BJ (cell line): ENCODE data around the gene LRIG1. TPM values are rescaled to one million over a fixed set of nuclear protein-coding genes. Genes with fewer than 3 reads are reported as not detected.

Experiments
- CTCF ChIA-PET: fragments of 350-600 bp; formaldehyde crosslinking; extraction: SDS; loops from one replicate; lab custom pipeline; 2021; ENCODE audit warnings: antibody characterized with exemption, inconsistent platforms; lab: Yijun Ruan, JAX
- POLR2A ChIA-PET: fragments of 300-600 bp; sonication (Branson Sonifier 250); formaldehyde crosslinking; extraction: SDS; loops from one replicate; lab custom pipeline; 2021; ENCODE audit warnings: antibody characterized with exemption; lab: Charles Lee
- DNase-seq: peaks from one replicate; pipeline ENCODE4 v3.0.0-alpha.2; 2011; ENCODE audit warnings: low read depth
- H3K27me3 ChIP-seq: 2 replicates; pipeline ENCODE4 v1.6.0; 2011; ENCODE audit warnings: low read length; ENCODE audit not compliant: control insufficient read depth, insufficient read depth
- H3K36me3 ChIP-seq: 2 replicates; pipeline ENCODE4 v1.5.1; 2011; ENCODE audit warnings: low read length; ENCODE audit not compliant: control insufficient read depth, insufficient read depth
- H3K4me3 ChIP-seq: 2 replicates; pipeline ENCODE4 v1.5.1; 2011; ENCODE audit warnings: low read depth, mild to moderate bottlenecking, control low read depth, low read length
- polyA plus RNA-seq: library from polyadenylated mRNA; depleted of rRNA; stranded (reverse); fragments of >200 nt; gene quantifications from 2 replicates; pipeline ENCODE4 v1.2.3, GENCODE V29; 2011
- TF ChIP-seq, protein P1 (sequence below): IDR thresholded peaks from 2 replicates; pipeline ENCODE4 v1.5.1; 2011; ENCODE audit warnings: low read depth, mild to moderate bottlenecking, control low read depth, inconsistent platforms, low read length, moderate library complexity; ENCODE audit not compliant: insufficient read depth

The LRIG1 gene
- polyA plus RNA-seq, 1 experiment: 13.0 TPM

DNA sequence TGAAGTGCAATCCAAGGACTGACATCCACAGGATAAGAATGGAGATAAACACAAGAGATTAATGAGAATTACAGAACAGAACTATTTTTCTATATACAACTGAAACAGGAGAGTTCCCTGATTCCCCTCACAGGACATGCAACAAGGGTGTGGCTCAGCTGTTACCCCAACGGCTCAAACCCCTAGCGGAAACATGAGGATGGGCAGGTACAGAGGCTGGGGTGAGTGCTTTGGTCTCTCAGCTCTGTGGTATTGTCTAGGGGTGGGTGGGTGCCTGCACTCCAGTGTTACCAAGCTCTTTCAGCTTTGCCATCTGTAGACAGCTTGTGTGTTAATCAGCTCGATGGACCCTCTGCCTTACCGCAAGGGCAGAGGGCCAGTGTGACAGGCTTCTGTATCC lies 17.8 kb upstream of the LRIG1 start:
- Histone ChIP-seq H3K36me3 (no peaks in the 10 kb centered on the region), H3K27me3 (no peaks in the 10 kb centered on the region; the same call in 1 of the 2 replicates), H3K4me3 (no peak overlapping the region)
- ChIA-PET CTCF (no interaction called here), POLR2A (no interaction called here)
- no peak for DNase-seq
- TF ChIP-seq, protein P1, sequence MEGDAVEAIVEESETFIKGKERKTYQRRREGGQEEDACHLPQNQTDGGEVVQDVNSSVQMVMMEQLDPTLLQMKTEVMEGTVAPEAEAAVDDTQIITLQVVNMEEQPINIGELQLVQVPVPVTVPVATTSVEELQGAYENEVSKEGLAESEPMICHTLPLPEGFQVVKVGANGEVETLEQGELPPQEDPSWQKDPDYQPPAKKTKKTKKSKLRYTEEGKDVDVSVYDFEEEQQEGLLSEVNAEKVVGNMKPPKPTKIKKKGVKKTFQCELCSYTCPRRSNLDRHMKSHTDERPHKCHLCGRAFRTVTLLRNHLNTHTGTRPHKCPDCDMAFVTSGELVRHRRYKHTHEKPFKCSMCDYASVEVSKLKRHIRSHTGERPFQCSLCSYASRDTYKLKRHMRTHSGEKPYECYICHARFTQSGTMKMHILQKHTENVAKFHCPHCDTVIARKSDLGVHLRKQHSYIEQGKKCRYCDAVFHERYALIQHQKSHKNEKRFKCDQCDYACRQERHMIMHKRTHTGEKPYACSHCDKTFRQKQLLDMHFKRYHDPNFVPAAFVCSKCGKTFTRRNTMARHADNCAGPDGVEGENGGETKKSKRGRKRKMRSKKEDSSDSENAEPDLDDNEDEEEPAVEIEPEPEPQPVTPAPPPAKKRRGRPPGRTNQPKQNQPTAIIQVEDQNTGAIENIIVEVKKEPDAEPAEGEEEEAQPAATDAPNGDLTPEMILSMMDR: no peak

DNA sequence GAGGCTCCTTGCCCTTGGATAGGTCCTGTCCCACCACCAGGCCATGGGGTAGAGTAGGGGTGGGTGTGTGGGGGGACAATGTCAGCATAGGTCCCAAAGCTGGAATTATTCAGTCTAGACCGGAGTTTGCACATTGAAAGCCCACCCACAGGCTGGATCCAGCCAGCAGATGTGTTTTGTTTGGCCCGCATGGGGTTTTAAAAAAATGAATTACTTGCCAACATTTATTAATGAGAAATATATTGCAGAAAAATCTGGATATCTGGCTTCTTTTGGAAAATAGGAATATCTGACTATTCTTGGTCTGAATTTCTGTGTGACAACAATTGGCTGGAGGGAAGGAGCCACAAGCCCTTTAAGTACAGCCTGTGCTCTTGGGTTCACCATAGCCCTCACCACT lies 17.3 kb upstream of the LRIG1 start:
- TF ChIP-seq, protein P1: no peak
- DNase-seq: no peak
- ChIA-PET CTCF (no interaction called here), POLR2A (no interaction called here)
- no peak overlapping the region for H3K4me3 ChIP-seq
- no peaks in the 10 kb centered on the region; the same call in 1 of the 2 replicates for H3K27me3 ChIP-seq
- no peaks in the 10 kb centered on the region for H3K36me3 ChIP-seq

DNA sequence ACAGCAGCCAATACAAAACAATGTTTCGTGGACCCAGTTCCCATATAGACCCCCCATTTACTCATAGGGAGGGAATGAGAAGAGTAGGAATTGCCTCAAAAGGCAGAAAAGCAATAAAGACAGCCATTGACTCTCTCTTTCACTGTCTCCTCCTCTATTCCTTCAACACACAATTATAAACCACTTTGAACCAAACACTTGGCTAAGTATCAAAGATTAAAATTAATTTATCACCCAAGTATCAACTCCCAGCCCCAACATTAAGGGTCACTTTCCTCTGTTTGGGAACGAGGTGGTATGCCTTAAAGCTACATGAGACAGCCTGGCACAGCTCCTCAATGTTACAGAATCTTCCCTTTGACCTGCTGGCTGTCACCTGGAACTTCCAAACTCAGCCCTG lies 16.4 kb upstream of the LRIG1 start:
- TF ChIP-seq, protein P1: no peak
- no peak for DNase-seq
- H3K4me3 ChIP-seq: no peak overlapping the region
- H3K27me3 ChIP-seq: no peaks in the 10 kb centered on the region; the same call in 1 of the 2 replicates
- ChIA-PET POLR2A (no interaction called here), CTCF (no interaction called here)
- H3K36me3 ChIP-seq: no peaks in the 10 kb centered on the region

DNA sequence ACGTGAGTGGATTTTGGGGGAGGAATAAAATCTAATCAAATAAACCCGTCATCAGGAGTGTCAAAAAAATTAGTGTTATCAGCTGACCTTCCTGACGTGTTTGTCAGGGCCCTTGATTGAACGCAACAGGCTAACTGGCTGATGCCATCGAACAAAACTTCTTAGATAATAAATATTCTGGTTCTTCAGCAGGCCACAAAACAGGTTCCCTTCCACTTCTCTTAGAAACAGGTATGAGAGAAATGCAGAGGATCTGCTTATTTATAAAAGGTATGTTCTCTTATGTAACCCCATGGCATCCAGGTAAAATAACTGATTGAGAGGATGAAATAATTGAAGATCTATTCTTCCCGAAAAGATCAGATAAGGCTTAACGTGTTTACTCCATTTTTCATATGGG lies 7.6 kb upstream of the LRIG1 start:
- Histone ChIP-seq H3K27me3 (peaks cover 9% of the 10 kb centered on the region), H3K36me3 (no peaks in the 10 kb centered on the region), H3K4me3 (no peak overlapping the region)
- DNase-seq: no peak
- CTCF ChIA-PET: interaction anchor here (1.3 kb wide), 1 partner anchor 18 kb away, joined by 3 read pairs; no protein-coding TSS in a partner anchor
- POLR2A ChIA-PET: no interaction called here
- TF ChIP-seq, protein P1: no peak

DNA sequence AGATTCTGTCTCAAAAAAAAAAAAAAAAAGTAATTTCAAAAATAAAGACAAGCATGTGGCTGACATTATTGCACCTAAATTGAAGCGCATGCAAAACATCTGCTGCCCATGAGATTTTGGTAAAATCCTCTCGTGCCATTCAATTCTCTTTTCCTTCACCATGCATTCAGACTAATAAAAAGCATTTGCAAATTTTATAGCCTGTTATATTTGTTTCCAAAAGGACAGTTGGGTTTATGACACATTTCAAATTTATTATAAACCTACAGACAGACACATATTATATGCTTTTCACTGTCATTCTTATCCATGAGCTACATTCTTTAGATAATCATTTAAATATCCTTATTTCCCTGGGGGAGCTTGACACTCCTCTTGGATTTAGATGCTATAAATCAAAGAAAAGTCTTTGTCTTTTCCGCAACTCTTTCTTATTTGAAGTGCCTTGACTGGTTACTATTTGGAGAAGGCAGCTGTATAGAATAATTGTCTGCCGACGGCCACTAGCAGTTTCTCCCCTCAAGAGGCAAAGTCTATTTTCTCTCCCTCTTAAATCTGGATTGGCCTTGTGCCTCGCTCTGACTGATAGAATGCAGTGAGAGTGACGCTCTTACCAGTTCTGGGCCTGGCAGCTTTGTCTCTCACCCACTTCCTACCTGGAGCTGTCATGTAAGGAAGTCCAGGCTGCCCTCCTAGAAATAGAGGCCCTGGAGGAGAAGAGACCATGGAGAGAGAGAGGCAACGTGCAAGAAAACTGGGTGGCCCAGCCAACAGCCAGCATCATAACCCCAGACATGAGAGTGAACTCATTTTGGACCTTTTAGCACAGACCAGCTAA lies 6.8 kb upstream of the LRIG1 start:
- Histone ChIP-seq H3K27me3 (peaks cover 12% of the 10 kb centered on the region), H3K4me3 (no peak overlapping the region), H3K36me3 (no peaks in the 10 kb centered on the region)
- ChIA-PET POLR2A (no interaction called here), CTCF (interaction anchor here (1.0 kb wide), 1 partner anchor 93 kb away, joined by 3 read pairs; no protein-coding TSS in a partner anchor)
- DNase-seq: no peak
- TF ChIP-seq, protein P1: no peak
